ENCODE data around the gene CCDC90B.
"Not testable (repeated sequence)": the region's sequence is repeated elsewhere in the genome, so short reads cannot be mapped to it uniquely, and the experiment has no call there.

Gene CCDC90B

GRCh38 chr11:83285151-83285770, 906 bp downstream of the CCDC90B start:
- no peak for DNase-seq

DNA sequence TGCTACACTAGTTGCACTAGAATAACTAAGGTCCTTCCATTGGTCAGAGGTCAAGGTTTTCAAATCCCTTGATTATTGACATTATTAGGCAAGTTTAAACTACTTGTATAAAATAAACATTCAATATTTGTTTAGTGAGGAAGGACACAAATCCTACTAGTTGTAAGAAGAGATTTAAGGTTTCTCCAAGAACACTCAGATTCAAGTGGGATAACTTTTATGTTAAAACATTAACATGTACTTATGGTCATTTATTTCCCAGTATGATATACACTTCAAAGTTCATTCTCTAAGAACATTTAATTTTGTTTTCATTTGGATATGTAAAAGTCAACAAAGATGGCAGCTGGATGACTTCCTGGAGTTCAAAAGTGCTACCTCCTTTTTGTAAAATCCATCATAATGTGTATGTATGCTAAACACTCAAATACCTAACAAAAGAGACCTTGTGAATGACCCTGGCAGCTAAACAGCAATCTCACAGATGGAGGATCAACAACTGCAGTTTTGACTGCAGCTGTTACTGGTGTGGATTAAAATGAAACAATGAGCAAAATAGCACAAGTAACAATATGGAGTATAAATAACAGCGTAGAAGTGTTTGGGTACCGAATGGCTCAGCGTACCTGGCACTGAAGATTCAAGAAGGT, 1.5 kb downstream of the CCDC90B start:
- DNase-seq: no peak

DNA sequence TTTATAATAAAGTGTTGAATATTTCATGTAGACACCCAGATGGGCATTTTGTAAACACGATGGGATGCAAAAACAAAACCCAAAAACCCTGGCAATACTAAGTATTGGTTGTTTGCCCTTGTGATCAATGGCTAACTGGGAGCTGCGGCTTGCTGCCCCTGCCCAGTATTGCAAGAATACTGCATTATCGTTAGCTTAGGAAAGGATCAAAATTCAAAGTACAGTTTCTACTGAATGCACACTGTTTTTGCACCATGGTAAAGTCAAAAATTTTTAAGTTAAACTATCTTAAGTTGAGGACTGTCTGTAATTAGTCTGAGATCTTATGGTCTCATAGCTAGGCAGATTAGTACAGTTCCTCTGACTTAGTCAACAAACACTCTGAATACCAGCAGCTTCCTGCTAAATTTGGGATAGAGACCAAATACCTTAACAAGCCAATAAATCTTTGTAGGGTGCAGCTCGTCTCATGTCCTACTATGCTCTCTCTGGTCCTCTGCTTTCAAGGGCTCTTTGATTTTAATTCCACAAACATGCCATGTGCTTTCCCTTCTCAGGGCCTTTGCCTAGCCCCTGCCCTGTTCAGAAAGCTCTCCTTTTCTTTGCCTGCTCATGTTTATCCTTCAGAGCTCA, 4.0 kb downstream of the CCDC90B start:
- DNase-seq: no peak

DNA sequence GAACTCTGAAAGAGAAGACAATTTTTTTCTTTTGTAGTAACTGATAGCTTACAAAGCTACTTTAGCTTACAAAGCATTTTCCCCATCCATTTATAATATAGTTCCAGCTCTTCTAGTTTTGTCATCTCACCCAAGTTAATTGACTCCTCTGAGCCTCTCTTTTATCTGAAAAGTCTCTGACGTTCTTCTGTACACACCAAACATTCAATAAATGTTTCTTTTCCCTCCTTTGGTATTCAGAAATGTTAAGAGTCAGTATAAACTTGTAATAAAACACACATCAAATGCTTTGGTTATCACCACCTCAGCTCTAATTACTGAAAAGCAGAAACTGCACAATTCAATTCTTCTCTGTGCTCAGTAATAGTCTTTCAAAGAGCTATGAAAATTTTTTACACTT, 5.9 kb downstream of the CCDC90B start:
- no peak for DNase-seq

DNA sequence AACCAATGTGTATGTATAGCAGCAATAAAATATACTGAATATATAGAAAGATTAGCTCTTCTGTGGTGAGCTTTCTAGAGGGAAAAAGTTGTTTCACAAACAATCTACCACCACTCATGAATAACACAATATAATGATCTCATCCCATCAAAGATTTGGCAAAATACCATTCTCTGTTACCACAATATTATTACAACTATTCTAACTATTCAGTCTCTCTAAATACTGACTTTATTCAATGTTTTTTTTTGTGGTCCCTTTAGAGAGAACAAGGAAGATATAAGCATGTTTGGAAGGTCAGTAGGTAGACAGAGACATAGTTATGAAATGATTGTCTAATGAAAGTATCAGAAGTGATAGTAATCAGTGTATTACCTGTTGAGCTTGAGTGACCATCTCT, 7.8 kb downstream of the CCDC90B start:
- no peak for DNase-seq

DNA sequence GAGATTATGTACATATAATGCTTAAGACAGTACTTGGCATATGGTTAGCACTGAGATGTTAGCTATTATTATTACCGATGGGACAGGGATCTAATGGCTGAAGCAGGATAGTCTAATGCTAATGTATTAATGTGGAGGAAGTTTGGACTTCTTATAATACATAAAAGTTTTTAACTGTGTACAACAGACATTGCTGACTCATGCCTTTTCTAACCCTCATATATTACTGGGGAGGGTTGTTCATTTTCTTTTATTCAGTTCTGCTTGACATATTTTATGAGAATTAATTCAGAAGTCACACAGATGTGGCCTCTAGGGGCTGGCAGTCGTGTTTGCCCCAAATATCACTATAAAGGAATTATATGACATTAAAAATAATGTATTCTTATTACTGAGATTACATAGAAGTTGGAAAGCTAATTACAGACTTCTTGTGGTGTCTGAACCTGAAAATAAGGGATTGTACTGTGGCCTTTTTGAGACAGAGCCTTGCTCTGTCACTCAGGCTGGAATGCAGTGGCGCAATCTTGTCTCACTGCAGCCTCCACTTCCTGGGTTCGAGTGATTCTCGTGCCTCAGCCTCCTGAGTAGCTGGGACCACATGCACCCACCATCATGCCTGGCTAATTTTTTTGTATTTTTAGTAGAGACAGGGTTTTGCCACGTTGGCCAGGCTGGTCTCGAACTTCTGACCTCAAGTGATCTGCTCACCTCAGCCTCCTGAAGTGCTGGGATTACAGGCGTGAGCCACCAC, 10.1 kb downstream of the CCDC90B start:
- DNase-seq: no peak

DNA sequence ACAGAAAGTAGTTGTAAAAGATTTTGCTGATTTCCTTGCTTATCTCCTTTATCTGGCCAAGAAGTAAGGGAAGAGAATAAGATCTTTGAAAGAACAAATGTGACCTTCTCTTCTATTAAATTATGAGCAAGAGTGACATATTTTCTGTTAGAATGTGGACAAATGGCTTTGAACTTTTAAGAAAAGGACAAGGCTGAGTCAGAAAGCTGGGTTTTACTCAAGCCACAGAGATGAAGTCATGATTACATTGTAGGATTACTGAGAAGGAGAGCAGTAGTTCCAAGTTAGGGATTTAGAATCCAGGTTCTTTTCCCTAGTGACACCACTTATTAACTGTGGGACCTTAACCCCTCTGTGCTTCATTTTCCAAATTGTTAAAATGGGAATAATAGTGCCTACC, 13.5 kb downstream of the CCDC90B start:
- no peak for DNase-seq

DNA sequence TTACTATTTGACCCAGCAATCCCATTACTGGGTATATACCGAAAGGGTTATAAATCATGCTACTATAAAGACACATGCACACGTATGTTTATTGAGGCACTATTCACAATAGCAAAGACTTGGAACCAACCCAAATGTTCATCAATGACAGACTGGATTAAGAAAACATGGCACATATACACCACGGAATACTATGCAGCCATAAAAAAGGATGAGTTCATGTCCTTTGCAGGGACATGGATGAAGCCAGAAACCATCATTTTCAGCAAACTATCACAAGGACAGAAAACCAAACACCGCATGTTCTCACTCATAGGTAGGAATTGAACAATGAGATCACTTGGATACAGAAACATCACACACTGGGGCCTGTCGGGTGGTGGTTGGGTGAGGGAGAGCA, 14.4 kb downstream of the CCDC90B start:
- DNase-seq: not testable (repeated sequence)

DNA sequence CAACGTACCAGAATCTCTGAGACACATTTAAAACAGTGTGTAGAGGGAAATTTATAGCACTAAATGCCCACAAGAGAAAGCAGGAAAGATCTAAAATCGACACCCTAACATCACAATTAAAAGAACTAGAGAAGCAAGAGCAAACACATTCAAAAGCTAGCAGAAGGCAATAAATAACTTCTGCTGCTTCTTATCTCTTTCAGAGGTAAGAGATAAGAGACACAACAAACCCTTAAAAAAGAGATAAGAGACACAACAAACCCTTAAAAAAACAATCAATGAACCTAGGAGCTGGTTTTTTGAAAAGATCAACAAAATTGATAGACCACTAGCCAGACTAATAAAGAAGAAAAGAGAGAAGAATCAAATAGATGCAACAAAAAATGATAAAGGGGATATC, 17.1 kb downstream of the CCDC90B start:
- DNase-seq: not testable (repeated sequence)

- DNase-seq: no peak
Measured at GRCh38 chr11:83265331-83265730, 20.8 kb downstream of the CCDC90B start.

DNA sequence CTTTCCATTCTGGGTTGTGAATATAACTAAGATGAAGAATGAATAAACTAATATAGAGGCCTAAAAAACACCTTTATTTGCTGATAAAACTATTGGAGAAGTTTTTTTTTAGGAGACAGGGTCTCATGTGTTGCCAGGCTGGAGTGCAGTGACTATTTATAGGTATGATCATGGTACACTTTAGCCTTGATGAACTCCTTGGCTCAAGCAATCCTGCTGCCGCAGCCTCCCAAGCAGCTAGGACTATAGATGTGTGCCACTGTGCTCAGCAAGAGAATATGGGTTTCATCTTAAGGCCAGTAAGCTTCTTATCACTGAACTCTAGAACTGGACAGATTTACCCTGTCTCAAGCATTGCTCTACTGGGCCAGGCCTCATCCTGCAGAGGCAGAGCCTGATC, 26.6 kb downstream of the CCDC90B start:
- no peak for DNase-seq

- DNase-seq: no peak
Measured at GRCh38 chr11:83257761-83258168, 28.4 kb downstream of the CCDC90B start.

GRCh38 chr11:83256602-83257340, 29.4 kb downstream of the CCDC90B start:
- no peak for DNase-seq

GRCh38 chr11:83255366-83255765, 30.8 kb downstream of the CCDC90B start:
- no peak for DNase-seq

DNA sequence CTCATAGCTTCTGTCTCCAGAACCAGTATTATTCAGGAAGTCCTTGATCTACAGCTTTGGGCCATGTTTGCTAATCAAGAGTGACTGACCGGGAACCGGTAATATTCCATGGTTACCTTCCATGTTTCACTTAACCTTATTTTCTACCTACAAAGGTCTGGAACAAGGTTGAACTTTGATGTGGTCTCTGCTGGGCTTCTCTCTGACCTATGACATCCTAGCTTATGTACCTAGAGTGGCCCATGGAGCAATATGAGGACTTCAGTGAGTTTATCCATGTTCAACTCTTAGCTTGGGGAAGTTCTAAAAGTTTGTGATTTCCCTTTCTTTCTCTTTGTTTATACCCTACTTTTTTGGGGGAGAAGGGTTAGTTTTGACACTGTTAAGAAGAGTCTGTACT, 33.2 kb downstream of the CCDC90B start:
- DNase-seq: no peak

- DNase-seq: no peak
Measured at GRCh38 chr11:83252266-83252665, 33.9 kb downstream of the CCDC90B start.

- peak; percentile 18 for DNase-seq
Measured at GRCh38 chr11:83249972-83250593, 36.1 kb downstream of the CCDC90B start.

DNA sequence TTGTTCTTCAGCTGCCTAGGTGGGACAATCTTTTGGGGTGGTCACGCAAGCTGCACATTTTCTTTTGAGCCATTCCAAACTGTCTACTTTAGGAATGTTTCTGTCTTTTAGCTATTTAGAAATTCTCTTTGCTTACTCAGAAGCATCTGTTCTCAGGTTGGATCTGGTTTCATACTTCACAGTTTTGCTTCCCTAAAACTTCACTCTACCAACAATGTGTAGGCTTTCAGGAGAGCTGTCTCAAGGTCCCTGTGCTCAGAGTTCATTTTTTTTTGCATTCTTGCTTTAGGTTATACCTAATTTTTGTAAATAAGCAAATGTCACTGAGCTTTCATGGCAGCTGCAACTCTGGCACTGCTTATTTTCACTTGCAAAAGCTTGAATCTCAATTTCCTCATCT, 36.7 kb downstream of the CCDC90B start:
- no peak for DNase-seq

GRCh38 chr11:83241291-83241946, 44.7 kb downstream of the CCDC90B start:
- peak; percentile 15 for DNase-seq

GRCh38 chr11:83238111-83238510, 48.1 kb downstream of the CCDC90B start:
- DNase-seq: no peak

DNA sequence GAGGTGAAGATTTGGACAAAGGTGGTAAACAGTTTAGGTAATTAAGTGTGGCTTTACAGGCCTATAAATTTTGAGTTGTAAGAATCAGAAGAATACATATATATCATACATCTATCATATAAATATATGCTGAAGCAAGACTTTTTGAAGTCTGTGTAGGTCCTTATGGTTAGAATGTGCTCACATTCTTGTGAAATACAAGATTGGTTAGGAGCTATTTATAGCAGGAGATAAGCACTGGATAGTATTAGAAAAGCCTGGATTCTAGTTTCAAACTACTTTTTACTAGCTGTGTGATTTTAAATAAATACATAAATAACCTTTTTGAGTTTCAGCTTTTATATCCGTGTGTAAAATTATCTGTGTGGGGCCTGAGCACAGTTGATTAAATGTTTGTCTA, 50.3 kb downstream of the CCDC90B start:
- DNase-seq: no peak

- no peak for DNase-seq
Measured at GRCh38 chr11:83223457-83223856, 62.7 kb downstream of the CCDC90B start.
